HG03565 (cell line): ENCODE data around the gene GAS6.

Source experiments
- ATAC-seq: cut with Tn5 transposase; IDR thresholded peaks from one replicate; pipeline ENCODE4 v1.9.1; 2021; ENCODE audit warnings: mild to moderate bottlenecking, moderate library complexity; ENCODE audit not compliant: unreplicated experiment

The GAS6 gene

DNA sequence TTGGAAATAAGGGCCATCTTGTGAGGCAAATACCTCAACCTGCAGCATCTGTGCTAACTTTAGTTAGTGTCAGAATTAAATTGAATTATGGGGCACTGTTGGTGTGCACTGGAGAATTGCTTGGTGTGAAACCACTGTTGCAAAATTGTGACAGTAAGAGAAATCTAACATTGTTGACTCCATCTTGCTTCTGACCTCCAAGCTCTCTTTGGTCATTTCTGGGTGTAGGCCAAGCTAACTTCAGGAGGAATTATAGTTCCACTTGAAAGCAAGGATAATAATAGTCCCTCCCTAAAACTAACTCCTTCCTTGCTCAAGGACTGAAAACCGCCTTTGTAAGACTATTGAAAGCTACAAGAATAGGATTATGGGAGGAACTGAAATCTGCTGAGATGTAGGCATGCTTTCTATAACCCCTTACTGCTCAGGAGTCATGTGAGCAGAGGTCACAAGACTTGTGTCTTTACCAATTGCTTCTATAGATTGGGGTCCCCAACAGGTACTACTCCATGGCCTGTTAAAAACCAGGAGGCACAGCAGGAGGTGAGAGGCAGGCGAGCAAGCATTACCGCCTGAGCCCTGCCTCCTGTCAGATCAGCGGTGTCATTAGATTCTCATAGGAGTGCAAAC, 24.9 kb upstream of the GAS6 start:
- ATAC-seq = no peak

DNA sequence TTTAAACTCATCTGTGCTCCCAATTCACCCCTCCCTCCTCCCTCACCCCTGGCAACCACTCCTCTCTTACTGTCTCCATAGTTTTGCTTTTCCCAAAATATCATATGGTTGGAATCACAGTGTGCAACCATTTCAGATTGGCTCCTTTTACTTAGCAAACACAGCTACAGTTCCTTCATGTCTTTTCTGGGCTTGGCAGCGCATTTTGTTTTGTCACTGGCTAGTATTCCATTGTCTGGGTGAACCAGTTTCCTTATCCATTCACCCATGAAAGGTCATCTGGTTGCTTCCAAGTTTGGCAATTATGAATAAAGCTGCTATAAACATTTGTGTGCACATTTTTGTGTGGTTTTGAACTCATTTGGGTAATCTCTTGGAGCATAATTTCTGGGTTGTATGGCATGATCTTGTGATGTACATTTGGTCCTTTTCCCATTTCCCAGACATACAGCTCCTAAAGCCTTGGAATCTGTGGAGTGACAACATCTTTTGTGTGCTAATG, 23.9 kb upstream of the GAS6 start:
- no peak for ATAC-seq

DNA sequence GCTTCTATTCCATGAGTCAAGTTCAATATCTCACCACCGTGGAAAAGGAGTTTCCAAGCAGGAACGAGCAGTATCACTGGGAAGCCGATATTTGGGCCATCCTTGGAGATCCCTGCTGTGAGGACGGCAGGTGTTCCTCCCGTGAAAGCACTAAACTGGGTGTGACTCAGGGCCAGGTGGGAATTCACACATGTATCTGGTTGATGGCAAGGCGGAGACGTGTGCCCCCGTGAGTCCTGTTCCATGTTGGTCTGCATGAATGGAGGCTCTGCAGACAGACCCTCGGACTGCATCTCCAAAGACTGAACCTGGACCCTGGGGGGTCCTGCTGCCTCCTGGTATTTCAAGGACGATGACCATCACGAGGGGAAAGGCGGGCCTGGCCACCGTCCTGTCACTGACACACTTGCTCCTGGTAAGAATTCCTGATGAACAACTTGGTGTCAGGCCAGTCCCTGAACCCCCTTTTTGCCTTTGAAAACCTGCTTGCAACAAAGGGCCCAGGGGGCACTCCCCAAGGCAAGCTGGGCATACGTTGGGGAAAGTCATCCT, 22.8 kb upstream of the GAS6 start:
- ATAC-seq = no peak

DNA sequence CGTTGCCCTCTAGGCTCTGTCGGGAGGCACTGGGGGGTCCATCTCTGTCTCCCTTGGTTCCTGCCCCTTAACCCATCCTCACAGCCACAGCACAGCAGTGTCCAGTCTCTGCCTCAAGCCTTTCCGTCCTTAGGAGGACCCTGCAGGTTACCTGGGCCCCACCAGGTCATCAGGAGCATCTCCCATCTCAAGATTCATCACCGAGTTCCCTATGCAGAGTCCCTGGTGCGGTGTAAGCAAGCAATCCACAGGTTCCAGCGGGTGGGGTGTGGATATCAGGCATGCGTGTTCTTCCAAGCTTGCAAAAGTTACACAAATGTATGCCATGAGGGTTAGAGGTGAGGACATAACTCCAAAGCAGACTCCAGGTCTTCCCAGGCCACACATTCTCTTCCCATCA, 20.9 kb upstream of the GAS6 start:
- no peak for ATAC-seq

DNA sequence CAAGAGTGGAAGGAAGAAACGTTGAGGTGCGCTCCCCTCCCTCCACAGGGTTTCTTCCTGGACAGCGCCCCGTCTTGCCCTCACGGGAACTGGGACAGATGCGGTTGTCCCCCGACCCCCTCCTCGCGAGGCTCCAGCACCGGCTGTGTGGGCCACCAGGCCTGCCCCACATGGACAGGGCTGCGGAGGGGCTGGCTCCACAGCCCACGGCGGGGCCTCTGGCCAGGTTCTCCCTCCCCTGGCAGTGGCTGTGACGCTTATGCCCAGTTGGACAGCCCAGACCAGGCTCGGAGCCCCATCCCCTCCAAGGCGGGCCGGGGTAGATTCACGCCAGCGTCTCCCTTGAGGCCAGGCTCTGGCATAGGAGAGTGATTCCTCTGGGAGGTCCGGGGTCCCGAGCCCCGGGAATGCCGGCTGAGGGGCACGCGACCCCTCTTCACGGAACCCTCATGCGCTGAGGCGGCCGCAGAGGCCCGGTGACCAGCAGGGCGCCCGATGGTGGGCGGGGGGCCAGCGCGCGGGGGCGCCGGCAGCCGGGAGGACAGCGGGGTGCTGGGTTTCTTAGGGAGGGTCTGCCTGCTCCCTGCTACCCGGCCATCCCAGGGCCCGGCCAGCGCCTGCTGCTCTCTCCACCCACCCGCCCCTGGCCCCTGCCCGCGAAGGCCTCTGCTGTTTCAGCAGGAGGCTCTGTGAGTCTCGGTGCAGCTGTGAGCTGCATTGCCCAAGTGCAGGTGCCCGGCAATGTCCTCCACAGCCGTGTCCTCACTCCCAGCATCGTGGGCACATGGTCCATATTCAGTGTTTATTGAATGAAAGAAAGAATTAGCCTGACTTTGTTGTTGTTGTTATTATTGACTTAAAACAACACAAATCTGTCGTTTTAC, 20.3 kb upstream of the GAS6 start:
- ATAC-seq = no peak

DNA sequence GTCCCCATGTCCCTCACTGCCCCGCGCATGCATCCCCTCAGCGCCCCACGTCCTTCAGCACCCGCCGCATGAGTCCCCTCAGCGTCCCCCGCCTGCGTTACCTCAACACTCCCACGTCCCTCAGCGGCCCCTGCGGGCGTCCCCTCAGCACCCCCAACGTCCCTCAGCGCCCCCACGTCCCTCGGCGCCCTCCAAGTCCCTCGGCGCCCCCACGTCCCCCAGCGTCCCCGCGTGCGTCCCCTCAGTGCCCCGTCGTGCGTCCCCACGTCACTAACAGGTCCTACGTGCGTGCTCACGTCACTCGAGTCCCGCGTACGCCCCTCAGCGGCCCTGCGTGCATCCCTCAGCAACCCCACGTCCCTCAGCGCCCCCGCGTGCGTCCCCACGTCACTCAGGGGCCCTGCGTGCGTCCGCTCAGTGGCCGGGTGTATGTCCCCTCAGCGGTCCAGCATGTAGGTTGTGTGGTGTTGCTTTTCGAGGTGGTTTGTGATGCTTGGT, 19.5 kb upstream of the GAS6 start:
- ATAC-seq = no peak

DNA sequence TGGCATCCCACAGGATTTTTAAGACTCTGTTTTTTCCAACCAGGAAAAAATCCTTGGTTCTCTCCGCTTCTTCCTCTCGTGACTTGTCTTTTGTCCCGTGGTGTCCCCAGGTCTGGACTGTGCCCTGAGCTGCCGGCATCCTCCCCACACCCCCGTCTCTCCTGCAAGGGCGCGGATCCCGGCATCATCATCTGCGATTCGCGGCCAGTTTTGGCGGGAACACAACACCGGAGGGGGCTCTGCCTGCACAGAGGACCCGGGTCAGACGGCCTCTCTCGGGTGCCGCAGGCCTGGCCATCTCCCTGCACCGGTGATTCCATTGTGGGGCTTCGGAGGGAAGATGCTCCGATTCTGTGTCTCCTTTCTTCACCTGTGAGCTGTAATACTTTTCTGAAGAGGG, 18.8 kb upstream of the GAS6 start:
- no peak for ATAC-seq

DNA sequence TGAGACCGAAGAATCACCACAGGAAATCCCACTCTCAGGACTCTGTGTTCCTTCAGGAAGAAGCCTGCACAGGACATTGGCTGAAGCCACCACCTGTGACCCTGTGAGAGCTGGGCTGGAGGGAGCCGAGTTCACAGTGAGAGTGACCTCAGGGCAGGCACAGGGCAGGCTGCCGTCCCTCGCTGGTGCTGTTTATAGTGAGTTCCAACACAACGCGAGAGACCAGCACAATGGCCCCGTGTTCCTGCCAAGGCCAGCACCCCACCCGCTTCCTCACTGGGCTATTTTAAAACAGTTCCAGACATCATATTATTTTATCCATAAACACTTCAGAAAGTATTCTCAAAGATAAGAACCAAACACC, 18.4 kb upstream of the GAS6 start:
- no peak for ATAC-seq

DNA sequence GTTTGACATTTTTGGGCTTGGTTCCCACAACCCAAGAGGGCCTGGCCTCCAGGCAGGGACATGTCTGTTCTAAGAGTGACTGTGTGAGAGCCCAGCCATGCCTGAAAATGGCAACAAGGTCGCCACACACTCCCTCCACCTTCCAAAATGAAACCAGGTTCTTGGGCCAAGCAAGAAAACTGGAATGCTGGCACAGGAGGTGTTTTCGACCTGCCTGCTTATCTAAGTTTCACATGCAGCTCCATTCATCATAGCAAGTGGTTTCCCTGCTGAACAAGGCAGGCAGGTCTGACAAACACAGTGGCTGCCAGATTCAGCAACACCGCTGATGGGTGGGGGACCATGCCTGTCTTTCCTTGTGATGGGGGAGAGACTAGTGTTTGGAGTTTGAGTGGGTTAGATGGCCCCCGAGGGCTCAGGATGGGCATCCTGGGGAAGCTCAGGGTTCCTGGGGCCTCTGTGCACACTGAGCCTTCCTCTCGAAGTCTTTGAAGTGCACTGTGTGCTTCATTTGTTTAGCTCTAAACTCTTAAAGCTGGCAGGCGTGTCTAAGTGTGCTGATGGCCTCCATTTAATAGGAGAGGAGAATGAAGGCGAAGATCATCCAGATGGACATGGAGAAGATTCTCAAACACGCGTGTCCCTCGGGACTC, 17.9 kb upstream of the GAS6 start:
- ATAC-seq = no peak

DNA sequence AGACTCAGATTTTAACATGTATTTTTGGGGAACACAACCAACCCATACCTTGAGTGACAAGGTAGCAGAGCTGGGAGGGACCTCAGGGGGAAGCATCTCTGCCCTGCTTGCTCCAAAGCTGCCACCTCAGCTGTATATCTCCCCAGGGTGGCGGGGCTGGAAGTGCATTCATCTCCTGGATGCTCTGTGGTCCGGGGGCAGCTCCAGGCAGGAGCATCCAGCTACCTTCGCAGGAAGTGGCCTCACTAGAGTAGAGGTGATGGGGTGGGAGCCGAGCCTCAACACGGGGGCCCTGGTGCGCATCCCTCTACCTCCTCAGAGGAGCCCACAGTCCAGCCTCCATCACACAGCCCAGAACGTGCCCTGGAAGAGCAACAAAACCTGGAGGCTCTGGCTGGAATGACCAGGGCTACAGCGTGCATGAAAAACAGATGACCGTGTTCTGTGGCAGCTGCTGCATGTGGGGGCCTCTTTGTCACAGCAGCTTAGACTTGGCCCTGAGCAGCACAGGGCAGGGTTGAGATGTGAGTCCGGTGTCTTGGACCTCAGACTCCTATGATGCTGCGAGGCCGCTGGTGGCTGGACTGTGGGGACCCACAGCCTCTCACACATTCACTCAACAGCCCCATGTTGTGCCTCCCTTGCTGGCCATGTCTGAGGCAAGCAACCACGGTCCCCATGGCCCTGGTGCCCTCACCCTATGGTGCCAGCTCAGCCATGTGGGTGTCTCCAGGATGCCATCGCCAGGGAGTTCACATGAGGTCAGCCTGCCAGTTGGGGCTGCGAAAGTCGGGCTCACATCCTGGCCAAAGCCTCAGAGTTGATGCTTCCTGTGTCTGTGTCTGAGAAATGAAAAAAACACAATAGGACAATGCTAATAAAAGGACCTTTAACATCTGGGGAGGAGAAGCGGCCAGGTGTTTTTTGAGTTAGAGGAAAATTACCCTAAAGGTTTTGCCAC, 17.1 kb upstream of the GAS6 start:
- ATAC-seq = no peak

DNA sequence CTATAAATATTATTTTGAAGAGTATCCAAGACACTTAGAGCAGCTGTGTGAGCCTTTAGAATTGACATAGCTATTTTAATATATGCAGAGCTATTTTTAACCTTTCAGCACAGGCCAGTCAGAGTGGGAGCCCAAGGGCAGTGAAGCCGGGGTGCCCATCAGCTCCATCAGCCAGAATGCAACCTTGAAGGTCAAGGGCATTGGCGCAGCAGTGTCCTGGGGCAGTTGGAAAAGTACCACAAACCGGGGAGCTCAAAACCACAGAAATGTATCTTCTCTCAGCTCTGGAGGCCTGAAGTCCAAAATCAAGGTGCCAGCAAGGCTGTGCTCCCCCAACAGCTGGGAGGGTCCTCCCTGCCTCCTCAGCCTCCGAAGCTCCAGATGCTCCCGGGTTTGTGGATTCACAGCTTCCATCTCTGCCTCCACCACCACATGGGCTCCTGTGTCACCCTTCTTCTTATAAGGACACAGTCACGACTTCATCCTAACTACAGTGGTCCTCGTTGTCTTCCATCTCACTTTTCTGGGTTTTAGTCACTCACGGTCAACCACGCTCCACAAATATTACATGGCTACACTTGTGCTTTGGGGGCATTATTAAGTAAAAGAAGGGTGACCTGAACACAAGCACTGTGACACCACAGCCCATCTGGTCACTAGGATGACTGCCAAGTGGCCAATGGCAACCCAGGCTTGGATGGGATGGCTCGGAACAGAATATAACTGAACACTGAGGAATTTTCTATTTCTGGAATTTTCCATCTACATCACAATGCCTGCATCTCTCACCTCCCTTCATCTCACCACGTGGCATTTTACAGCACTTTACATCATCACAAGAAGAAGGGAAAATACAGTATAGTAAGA, 15.9 kb upstream of the GAS6 start:
- no peak for ATAC-seq

DNA sequence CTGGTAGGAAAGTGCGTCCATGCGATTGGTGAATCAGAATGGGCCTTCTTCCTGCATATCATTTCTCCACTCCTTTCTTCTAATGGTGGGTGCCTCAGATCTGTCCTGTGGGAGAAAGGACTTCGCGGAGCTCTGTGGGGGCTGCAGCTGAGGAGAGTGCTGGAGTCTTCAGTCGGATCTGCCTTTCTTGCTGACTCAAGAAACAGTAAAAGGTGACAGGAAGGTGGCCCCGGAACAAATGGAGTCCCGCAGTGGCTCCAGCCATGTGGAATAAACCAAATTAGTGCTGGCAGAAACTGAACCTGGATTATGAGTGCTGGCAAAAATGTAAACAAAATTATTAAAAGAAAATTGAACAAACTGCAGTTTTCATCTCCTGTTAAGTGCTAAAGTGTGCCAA, 15.1 kb upstream of the GAS6 start:
- ATAC-seq = no peak

DNA sequence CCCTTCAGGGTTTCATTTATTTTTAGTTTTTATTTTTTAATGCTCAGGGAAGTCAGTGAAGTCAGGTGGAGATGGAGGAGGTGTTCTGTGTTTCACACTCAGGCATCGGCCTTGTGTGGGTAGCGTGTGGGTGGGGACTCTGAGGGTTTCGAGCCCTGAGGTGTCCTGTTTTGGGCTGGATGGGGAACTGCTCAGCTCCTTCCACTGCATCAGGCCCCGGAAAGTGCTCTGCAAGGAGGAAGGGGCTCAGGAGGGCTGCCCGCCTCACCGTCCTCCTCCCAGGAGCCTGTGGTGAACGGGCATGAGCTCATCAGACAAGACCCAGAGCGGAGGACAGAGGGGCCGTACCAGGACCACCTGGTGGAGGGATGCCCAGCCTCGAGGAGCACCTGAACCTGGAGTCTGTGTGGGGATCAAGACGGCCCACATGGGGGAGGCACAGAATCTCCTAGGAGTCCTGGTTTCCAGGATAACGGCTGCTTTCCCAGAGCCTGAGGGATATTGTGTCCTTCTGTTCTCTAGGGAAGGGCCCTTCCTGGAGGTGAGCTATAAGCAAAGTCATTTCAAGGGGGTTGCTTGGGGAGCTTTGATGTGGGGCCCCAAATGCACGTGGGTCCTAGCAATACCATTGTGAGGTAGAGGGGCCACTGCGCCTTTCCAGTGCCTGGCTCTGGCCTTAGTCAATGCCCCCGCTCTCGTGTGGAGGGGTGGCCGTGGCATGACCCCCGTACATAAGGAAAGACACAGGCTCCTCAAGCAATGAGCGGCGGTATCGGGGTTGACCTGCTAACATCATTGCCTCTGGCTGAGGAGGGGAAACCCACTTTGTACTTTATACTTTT, 13.5 kb upstream of the GAS6 start:
- ATAC-seq = no peak

DNA sequence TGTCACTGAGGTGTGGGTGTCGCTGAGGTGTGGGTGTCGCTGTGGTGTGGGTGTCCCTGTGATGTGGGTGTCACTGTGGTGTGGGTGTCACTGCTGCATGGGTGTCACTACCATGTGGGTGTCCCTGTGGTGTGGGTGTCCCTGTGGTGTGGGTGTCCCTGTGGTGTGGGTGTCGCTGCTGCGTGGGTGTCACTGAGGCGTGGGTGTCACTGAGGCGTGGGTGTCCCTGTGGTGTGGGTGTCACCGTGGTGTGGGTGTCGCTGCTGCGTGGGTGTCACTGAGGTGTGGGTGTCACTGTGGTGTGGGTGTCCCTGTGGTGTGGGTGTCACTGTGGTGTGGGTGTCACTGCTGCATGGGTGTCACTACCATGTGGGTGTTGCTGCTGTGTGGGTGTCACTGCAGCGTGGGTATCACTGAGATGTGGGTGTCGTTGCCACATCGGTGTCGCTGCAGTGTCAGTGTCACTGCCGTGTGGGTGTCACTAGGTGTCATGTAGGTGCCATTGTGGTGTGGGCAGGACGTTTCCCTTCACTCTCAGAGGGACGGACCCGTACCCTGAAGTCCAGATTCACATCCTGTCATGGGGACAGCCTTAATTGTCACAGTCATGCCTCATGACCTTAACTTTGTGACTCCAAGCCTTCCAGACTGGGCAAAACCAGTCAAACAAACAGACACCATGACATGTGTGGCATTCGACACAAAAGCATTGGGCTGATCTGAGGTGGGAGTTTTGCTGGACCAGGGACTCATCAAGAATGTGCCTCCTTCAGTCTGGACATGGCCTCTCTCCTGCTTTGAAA, 12.7 kb upstream of the GAS6 start:
- ATAC-seq = no peak

DNA sequence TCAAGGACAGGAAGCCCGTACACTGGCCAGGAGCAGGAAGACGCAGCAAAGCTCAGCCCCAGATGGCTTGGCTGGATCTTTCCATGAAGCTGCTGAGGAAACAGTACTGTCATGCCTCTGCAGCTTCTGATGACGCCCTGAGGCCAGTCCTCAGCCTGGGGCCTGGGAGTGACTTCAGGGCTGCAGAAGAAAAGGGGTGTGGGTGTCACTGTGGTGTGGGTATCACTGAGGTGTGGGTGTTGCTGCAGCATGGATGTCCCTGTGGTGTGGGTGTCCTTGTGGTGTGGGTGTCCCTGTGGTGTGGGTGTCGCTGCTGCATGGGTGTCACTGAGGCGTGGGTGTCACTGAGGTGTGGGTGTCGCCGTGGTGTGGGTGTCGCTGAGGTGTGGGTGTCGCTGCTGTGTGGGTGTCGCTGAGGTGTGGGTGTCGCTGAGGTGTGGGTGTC, 12.0 kb upstream of the GAS6 start:
- no peak for ATAC-seq

DNA sequence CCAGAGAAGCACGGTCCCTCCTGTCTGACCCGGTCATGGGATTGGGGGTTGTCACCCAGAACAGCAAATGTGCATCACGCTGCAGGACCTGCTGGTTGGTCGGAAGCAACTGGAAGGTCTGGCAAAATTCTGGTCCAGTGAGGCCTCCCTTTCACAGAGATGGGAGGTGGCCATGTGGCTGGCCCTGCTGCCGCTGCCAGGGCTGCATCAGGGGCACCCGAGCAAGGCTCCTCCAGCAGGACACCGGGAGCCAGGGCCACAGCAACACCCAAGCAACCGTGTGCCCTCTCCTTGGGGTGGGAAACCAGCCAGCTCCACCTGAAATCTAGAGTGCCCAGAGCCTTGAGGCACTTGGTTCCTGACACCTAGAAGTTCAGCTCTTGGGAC, 11.5 kb upstream of the GAS6 start:
- no peak for ATAC-seq

DNA sequence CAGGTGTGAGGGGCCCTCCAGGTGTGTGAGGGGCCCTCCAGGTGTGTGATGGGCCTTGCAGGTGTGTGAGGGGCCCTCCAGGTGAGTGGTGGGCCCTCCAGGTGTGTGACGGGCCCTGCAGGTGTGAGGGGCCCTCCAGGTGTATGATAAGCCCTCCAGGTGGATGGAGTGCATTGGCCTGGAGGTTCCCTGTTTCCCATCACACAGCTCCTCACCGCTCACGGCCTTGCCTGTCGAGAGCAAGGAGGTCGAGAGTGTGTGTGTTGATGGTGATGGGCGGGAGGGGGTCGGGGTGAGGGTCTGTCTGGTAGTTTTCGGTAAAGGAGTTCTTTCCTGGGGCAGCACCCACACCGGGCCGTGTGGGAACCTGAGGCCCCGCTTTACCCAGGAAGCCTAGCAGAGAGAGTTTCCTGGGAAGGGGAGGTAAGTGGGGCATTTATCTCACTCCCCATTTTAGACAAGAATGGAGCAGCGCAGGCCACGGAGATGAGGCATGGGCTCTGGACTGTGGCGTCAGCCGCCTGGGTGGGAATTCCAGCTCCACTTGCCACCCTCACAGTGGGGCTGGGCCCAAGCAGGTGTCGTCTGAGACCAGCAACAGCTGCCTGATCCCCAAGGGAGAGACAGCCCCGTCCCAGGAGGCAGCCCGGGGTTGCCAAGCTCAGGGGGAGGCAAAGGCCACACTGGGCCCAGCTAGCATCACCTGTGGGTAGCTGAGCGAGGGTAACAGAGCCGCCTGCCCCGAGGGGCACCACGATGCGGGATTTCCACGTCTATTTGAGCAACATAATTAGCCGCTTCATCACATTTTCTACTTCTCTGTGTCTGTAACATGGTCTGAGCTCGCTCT, 10.9 kb upstream of the GAS6 start:
- ATAC-seq = no peak
